Endothelial cell of umbilical vein (primary cell): ENCODE results near the gene ZNF625. TPM values are rescaled to one million over a fixed set of nuclear protein-coding genes. Genes with fewer than 3 reads are reported as not detected.

Experiments used
- BruUV-seq: library from RNA; stranded (reverse); fragments of 400-500 nt; replicated peaks from 2 replicates; lab custom pipeline; 2021; lab: Mats Ljungman, UMichigan
- CTCF ChIA-PET: fragments of 300-600, 350-600 bp; sonication (Branson Sonifier 250); formaldehyde crosslinking; loops from one replicate; lab custom pipeline; 2021; ENCODE audit warnings: antibody characterized with exemption, inconsistent platforms; lab: Charles Lee
- POLR2A ChIA-PET: fragments of 300-600, 350-600 bp; sonication (Branson Sonifier 250); formaldehyde crosslinking; loops from one replicate; lab custom pipeline; 2021; ENCODE audit warnings: antibody characterized with exemption, inconsistent platforms; lab: Charles Lee
- DNase-seq: peaks from one replicate; pipeline ENCODE4 v3.0.0-alpha.2; 2011; ENCODE audit warnings: low read depth, low spot score
- FAIRE-seq: peaks from 2 replicates; lab custom pipeline; 2011; peaks lifted over from hg19 to GRCh38; lab: Jason Lieb, UNC
- H2AFZ ChIP-seq: 2 replicates; pipeline ENCODE4 v1.6.0; 2012; ENCODE audit warnings: low read depth, low read length, control low read depth, inconsistent platforms
- H3K27ac ChIP-seq: 2 replicates; pipeline ENCODE4 v1.5.1; 2011; ENCODE audit warnings: low read depth, mild to moderate bottlenecking, control low read depth, low read length, moderate library complexity; ENCODE audit not compliant: insufficient read depth
- H3K27me3 ChIP-seq, 2 experiments: 2 replicates each; pipeline versions ENCODE4 v1.6.0 to v1.6.1; 2011; ENCODE audit warnings: low read length in 2 of 2, mixed read lengths in 1 of 2; ENCODE audit not compliant: control insufficient read depth in 2 of 2, insufficient read depth in 2 of 2
- H3K36me3 ChIP-seq, 2 experiments: 2 replicates in 1 of 2; 3 replicates in 1 of 2; pipeline ENCODE4 v1.5.1; 2011; ENCODE audit warnings: low read length in 2 of 2, mild to moderate bottlenecking in 1 of 2, moderate library complexity in 1 of 2; ENCODE audit not compliant: control insufficient read depth in 2 of 2, insufficient read depth in 2 of 2; ENCODE audit errors: extremely low read depth in 1 of 2
- H3K4me1 ChIP-seq: 3 replicates; pipeline ENCODE4 v1.5.1; 2011; ENCODE audit warnings: mild to moderate bottlenecking, low read length; ENCODE audit not compliant: control insufficient read depth, insufficient read depth; ENCODE audit errors: extremely low read depth
- H3K4me2 ChIP-seq: 2 replicates; pipeline ENCODE4 v1.6.1; 2011; ENCODE audit warnings: low read length, control low read depth, mixed read lengths; ENCODE audit not compliant: insufficient read depth
- H3K4me3 ChIP-seq, 3 experiments: fragments of 200-600 bp in 1 of 3; sonication (generic), shearing (Covaris generic) in 1 of 3; replicated peaks in 1 of 3; 2 replicates each; pipeline ENCODE4 v1.5.1; 2011 to 2016; ENCODE audit warnings: control low read depth in 3 of 3, low read length in 3 of 3, mild to moderate bottlenecking in 2 of 3, inconsistent platforms in 1 of 3, low read depth in 1 of 3, moderate library complexity in 1 of 3; ENCODE audit not compliant: insufficient read depth in 1 of 3
- H3K79me2 ChIP-seq: 2 replicates; pipeline ENCODE4 v1.6.0; 2012; ENCODE audit warnings: low read length, inconsistent platforms; ENCODE audit not compliant: control insufficient read depth, insufficient read depth
- H3K9ac ChIP-seq: replicated peaks from 2 replicates; pipeline ENCODE3; 2011; ENCODE audit warnings: low read length, control low read depth; ENCODE audit not compliant: insufficient read depth; ENCODE audit errors: extremely low read depth
- H3K9me1 ChIP-seq: replicated peaks from 3 replicates; pipeline ENCODE4 v1.6.0; 2011; ENCODE audit warnings: mild to moderate bottlenecking, low read length; ENCODE audit not compliant: control insufficient read depth, insufficient read depth; ENCODE audit errors: extremely low read depth
- H3K9me3 ChIP-seq: replicated peaks from 2 replicates; pipeline ENCODE4 v1.5.1; 2012; ENCODE audit warnings: low read length, inconsistent platforms; ENCODE audit not compliant: control insufficient read depth, insufficient read depth
- H4K20me1 ChIP-seq: replicated peaks from 2 replicates; pipeline ENCODE3; 2011; ENCODE audit warnings: mild to moderate bottlenecking, low read length; ENCODE audit not compliant: control insufficient read depth, insufficient read depth; ENCODE audit errors: extremely low read depth
- CTCF ChIP-seq, 2 donors: IDR thresholded peaks; 1 replicate in 1 of 2; 2 replicates in 1 of 2; pipeline ENCODE4 v1.5.1; 2011; ENCODE audit warnings: low read length in 2 of 2, mild to moderate bottlenecking in 2 of 2, moderate library complexity in 2 of 2, control low read depth in 1 of 2, inconsistent platforms in 1 of 2, low read depth in 1 of 2; ENCODE audit not compliant: insufficient read depth in 1 of 2; ENCODE audit errors: extremely low read depth in 1 of 2
- EZH2 ChIP-seq: IDR thresholded peaks from 2 replicates; pipeline ENCODE4 v1.6.1; 2012; ENCODE audit warnings: borderline replicate concordance, low read depth, mild to moderate bottlenecking, moderate library complexity, low read length, inconsistent platforms; ENCODE audit not compliant: severe bottlenecking
- FOS ChIP-seq: IDR thresholded peaks from 2 replicates; pipeline ENCODE4 v1.6.1; 2011; ENCODE audit warnings: mild to moderate bottlenecking, low read length, moderate library complexity, borderline replicate concordance; ENCODE audit not compliant: insufficient read depth
- GATA2 ChIP-seq: IDR thresholded peaks from 2 replicates; pipeline ENCODE4 v1.7.0; 2011; ENCODE audit warnings: low read depth, mild to moderate bottlenecking, moderate library complexity, mixed read lengths, low read length; ENCODE audit not compliant: insufficient read length, insufficient read depth
- JUN ChIP-seq: IDR thresholded peaks from 2 replicates; pipeline ENCODE4 v1.6.1; 2011; ENCODE audit warnings: borderline replicate concordance, low read depth; ENCODE audit not compliant: insufficient read length, insufficient read depth
- MYC ChIP-seq: IDR thresholded peaks from one replicate; pipeline ENCODE4 v1.6.1; 2011; ENCODE audit warnings: mild to moderate bottlenecking, low read depth, low read length
- POLR2A ChIP-seq: IDR thresholded peaks from 2 replicates; pipeline ENCODE4 v1.6.1; 2012; ENCODE audit warnings: low read depth, mild to moderate bottlenecking, control low read depth, low read length
- POLR2AphosphoS5 ChIP-seq: IDR thresholded peaks from 2 replicates; pipeline ENCODE4 v1.6.1; 2012; ENCODE audit warnings: low read depth, mild to moderate bottlenecking, control low read depth, low read length, moderate library complexity; ENCODE audit not compliant: insufficient read depth
- dilution Hi-C: fragments of 300-500 bp; cut with MboI; formaldehyde crosslinking; loops from one replicate; pipeline ENCODE4 v1.15.0; 2019; ENCODE audit warnings: low sequenced_read_pairs; ENCODE audit not compliant: extremely low pct_ligation_motif_present
- intact Hi-C: fragments of 100-400 bp; cut with micrococcal nuclease; formaldehyde crosslinking; loops from one replicate; pipeline ENCODE4 v1.10.0; 2022
- polyA plus RNA-seq, 4 experiments: library from polyadenylated mRNA; depleted of rRNA in 3 of 4; stranded (reverse) in 3 of 4; unstranded in 1 of 4; fragments of >200 nt; gene quantifications; 2 replicates each; pipeline versions ENCODE4 v1.2.1 to v1.2.3, GENCODE V29; 2011 to 2012; ENCODE audit warnings: missing spikeins in 1 of 4
- total RNA-seq: library from RNA; stranded (reverse); gene quantifications from 2 replicates; pipeline ENCODE4 v1.2.3, GENCODE V29; 2021
- TF ChIP-seq, protein P1 (sequence below): IDR thresholded peaks from 2 replicates; pipeline ENCODE4 v1.6.1; 2011; ENCODE audit not compliant: insufficient read depth, insufficient read length

The ZNF625 gene
- total and polyA plus RNA-seq, 2 donors (not counting 3 experiments of a cell fraction or from before 2014, with no cell fraction given), result 0.90 to 6.7 TPM

DNA sequence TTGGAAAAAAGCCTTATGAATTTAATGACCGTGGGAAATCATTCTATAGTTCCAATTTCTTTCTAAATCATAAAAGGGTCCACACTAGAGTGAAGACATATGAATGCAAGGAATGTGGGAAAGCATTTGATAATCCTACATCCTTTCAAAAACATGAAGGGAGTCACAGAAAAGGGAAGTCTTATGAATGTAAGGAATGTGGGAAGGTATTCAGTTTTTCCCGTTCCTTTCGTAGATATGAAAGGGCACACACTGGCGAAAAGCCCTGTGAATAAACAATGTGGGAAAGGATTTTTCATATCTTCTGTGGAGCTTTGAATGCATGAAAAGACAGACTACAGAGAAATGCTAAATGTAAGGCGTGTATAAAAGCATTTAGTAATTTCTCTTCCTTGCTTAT, 43.4 kb downstream of the ZNF625 start:
- no peaks in the 10 kb centered on the region for H4K20me1 ChIP-seq
- H3K9ac ChIP-seq, result no peak overlapping the region
- no peaks in the 10 kb centered on the region for H3K36me3 ChIP-seq
- H3K4me2 ChIP-seq, result no peak overlapping the region
- H3K79me2 ChIP-seq, result no peaks in the 10 kb centered on the region
- no peaks in the 10 kb centered on the region for H3K27me3 ChIP-seq
- no peak for FAIRE-seq
- H3K9me1 ChIP-seq, result no peaks in the 10 kb centered on the region
- dilution Hi-C loops (no loop called here), intact Hi-C loops (no loop called here)
- ChIA-PET POLR2A (no interaction called here), CTCF (no interaction called here)
- peaks cover 13% of the 10 kb centered on the region for H3K9me3 ChIP-seq
- H2AFZ ChIP-seq, result no peak overlapping the region
- TF ChIP-seq JUN (no peak), FOS (no peak), MYC (no peak), GATA2 (no peak), CTCF (IDR thresholded peaks at IDR 0.05; ENCODE audit: extremely low read depth in 1 of 2, insufficient read depth in 1 of 2, low read depth in 1 of 2, low read length in 2 of 2) (no peak), POLR2A (no peak), EZH2 (no peak), POLR2AphosphoS5 (no peak)
- TF ChIP-seq, protein P1, sequence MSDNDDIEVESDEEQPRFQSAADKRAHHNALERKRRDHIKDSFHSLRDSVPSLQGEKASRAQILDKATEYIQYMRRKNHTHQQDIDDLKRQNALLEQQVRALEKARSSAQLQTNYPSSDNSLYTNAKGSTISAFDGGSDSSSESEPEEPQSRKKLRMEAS, result no peak
- H3K4me1 ChIP-seq, result no peaks in the 10 kb centered on the region
- no peak for DNase-seq
- no TSS peak for BruUV-seq
- no peak overlapping the region for H3K27ac ChIP-seq
- no peak overlapping the region for H3K4me3 ChIP-seq
